ENCODE results near the gene TLX1.

DNA sequence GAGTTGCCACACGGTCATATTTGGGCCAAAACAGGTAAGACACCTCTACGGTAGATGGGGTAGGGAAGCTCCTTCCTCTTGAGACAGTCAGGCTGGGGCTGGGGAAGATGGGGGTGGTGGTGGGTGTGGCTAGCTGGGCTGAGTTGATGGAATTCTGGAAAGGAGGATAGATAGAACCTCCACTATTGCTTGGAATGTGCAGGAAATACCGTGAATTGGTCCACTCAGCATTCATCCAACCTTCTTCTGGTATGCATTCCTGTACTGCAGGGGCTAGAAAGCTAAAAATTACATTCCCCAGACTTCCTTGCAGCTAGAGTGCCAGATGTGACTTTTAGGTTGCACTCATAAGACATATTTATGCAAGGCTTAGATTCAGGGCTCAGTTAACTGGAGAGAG lies 24.8 kb downstream of the TLX1 start:
- TF ChIP-seq, protein P1, sequence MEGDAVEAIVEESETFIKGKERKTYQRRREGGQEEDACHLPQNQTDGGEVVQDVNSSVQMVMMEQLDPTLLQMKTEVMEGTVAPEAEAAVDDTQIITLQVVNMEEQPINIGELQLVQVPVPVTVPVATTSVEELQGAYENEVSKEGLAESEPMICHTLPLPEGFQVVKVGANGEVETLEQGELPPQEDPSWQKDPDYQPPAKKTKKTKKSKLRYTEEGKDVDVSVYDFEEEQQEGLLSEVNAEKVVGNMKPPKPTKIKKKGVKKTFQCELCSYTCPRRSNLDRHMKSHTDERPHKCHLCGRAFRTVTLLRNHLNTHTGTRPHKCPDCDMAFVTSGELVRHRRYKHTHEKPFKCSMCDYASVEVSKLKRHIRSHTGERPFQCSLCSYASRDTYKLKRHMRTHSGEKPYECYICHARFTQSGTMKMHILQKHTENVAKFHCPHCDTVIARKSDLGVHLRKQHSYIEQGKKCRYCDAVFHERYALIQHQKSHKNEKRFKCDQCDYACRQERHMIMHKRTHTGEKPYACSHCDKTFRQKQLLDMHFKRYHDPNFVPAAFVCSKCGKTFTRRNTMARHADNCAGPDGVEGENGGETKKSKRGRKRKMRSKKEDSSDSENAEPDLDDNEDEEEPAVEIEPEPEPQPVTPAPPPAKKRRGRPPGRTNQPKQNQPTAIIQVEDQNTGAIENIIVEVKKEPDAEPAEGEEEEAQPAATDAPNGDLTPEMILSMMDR (conservative IDR thresholded peaks at IDR 0.05; ENCODE audit: low read depth, low read length), result no peak
- TF ChIP-seq EZH2 (IDR thresholded peaks at IDR 0.05; ENCODE audit: low read length, unreplicated experiment), result no peak
